C4-2B (cell line): ENCODE results near the gene CD79A.

Experiments
- CTCF ChIP-seq: fragments of 450-650 bp; conservative IDR thresholded peaks from 2 replicates; pipeline ENCODE4 v1.5.1; 2017; ENCODE audit warnings: mild to moderate bottlenecking
- ZFX ChIP-seq: fragments of 450-650 bp; IDR thresholded peaks from 2 replicates; pipeline ENCODE4 v1.6.1; 2017

GRCh38 chr19:41871573-41872383, 5.3 kb upstream of the CD79A start:
- TF ChIP-seq CTCF (no peak), ZFX (no peak)
